Neural progenitor cell (in vitro differentiated cells): ENCODE results near the gene RCSD1. TPM values are rescaled to one million over a fixed set of nuclear protein-coding genes. Genes with fewer than 3 reads are reported as not detected.

Experiments used
- DNase-seq: peaks from one replicate; pipeline ENCODE4 v3.0.0-alpha.2; 2016; ENCODE audit warnings: low spot score
- H2AFZ ChIP-seq: fragments of 200-600 bp; sonication (generic); replicated peaks from 2 replicates; pipeline ENCODE4 v1.6.1; 2016; ENCODE audit warnings: antibody characterized with exemption
- H3F3A ChIP-seq: fragments of 200-600 bp; sonication (generic); 2 replicates; pipeline ENCODE4 v1.6.1; 2016; ENCODE audit warnings: antibody characterized with exemption, low read depth
- H3K27ac ChIP-seq: fragments of 200-600 bp; sonication (generic); 2 replicates; pipeline ENCODE4 v1.5.1; 2016; ENCODE audit warnings: mild to moderate bottlenecking
- H3K27me3 ChIP-seq: fragments of 200-600 bp; sonication (generic); 2 replicates; pipeline ENCODE4 v1.6.1; 2016; ENCODE audit warnings: mild to moderate bottlenecking, moderate library complexity
- H3K36me3 ChIP-seq: fragments of 200-600 bp; sonication (generic); 2 replicates; pipeline ENCODE4 v1.5.1; 2016
- H3K4me1 ChIP-seq: fragments of 200-600 bp; sonication (generic); 2 replicates; pipeline ENCODE4 v1.6.1; 2016; ENCODE audit warnings: mixed run types
- H3K4me2 ChIP-seq: fragments of 200-600 bp; sonication (generic); 2 replicates; pipeline ENCODE4 v1.6.1; 2016
- H3K4me3 ChIP-seq: fragments of 200-600 bp; sonication (generic); 2 replicates; pipeline ENCODE4 v1.5.1; 2016
- H3K79me2 ChIP-seq: fragments of 200-600 bp; sonication (generic); 2 replicates; pipeline ENCODE4 v1.6.1; 2016; ENCODE audit warnings: low read depth
- H3K9ac ChIP-seq: fragments of 200-600 bp; sonication (generic); 2 replicates; pipeline ENCODE4 v1.6.1; 2016
- H3K9me3 ChIP-seq: fragments of 200-600 bp; sonication (generic); 2 replicates; pipeline ENCODE4 v1.5.1; 2016; ENCODE audit warnings: low read depth
- H4K20me1 ChIP-seq: fragments of 200-600 bp; sonication (generic); 2 replicates; pipeline ENCODE4 v1.6.1; 2016; ENCODE audit warnings: low read depth
- H3K27ac Mint-ChIP-seq: 3 replicates; pipeline ENCODE4 v1.8.0; 2021; ENCODE audit warnings: mixed read lengths
- H3K27me3 Mint-ChIP-seq: 2 replicates; pipeline ENCODE4 v1.8.0; 2022; ENCODE audit warnings: low read depth, mild to moderate bottlenecking, inconsistent platforms, moderate library complexity, mixed read lengths; ENCODE audit not compliant: insufficient read depth
- H3K36me3 Mint-ChIP-seq: 3 replicates; pipeline ENCODE4 v1.8.0; 2021; ENCODE audit warnings: mixed read lengths
- H3K4me1 Mint-ChIP-seq: 3 replicates; pipeline ENCODE4 v1.8.0; 2021; ENCODE audit warnings: mixed read lengths
- H3K4me3 Mint-ChIP-seq: 3 replicates; pipeline ENCODE4 v1.8.0; 2021; ENCODE audit warnings: mild to moderate bottlenecking, moderate library complexity, mixed read lengths
- H3K9me3 Mint-ChIP-seq: 3 replicates; pipeline ENCODE4 v1.8.0; 2020; ENCODE audit warnings: mixed read lengths
- CTCF ChIP-seq: fragments of 200-600 bp; sonication (generic); IDR thresholded peaks from 2 replicates; pipeline ENCODE4 v1.5.1; 2017; ENCODE audit warnings: antibody characterized with exemption, mild to moderate bottlenecking
- EZH2 ChIP-seq: fragments of 200-600 bp; sonication (generic); IDR thresholded peaks from 2 replicates; pipeline ENCODE4 v1.6.1; 2017; ENCODE audit warnings: antibody characterized with exemption, mild to moderate bottlenecking, moderate library complexity
- EZH2phosphoT487 ChIP-seq: fragments of 200-600 bp; sonication (generic); IDR thresholded peaks from 2 replicates; pipeline ENCODE4 v1.6.1; 2017; ENCODE audit warnings: antibody characterized with exemption
- total RNA-seq: library from RNA; depleted of rRNA; stranded (reverse); fragments of >200 nt; gene quantifications from 2 replicates; pipeline ENCODE4 v1.2.3, GENCODE V29; 2015; ENCODE audit warnings: low replicate concordance

The RCSD1 gene
- total RNA-seq, 1 donor from 2014 or later: 0.06 TPM

- Mint-ChIP-seq H3K4me3 (no peak overlapping the region), H3K9me3 (peaks cover 5% of the 10 kb centered on the region), H3K4me1 (peaks cover 30% of the 10 kb centered on the region), H3K27me3 (peaks cover 2% of the 10 kb centered on the region), H3K36me3 (no peaks in the 10 kb centered on the region), H3K27ac (no peak overlapping the region)
- Histone ChIP-seq H3K9me3 (no peaks in the 10 kb centered on the region), H3K4me1 (peaks cover 12% of the 10 kb centered on the region), H2AFZ (no peak overlapping the region), H4K20me1 (no peaks in the 10 kb centered on the region), H3K9ac (no peak overlapping the region), H3K4me3 (no peak overlapping the region), H3K79me2 (no peaks in the 10 kb centered on the region), H3K36me3 (no peaks in the 10 kb centered on the region), H3K27me3 (no peaks in the 10 kb centered on the region), H3K27ac (no peak overlapping the region), H3K4me2 (no peak overlapping the region), H3F3A (no peaks in the 10 kb centered on the region)
- DNase-seq: no peak
- no peak for TF ChIP-seq EZH2phosphoT487
- TF ChIP-seq EZH2: no peak
- no peak for TF ChIP-seq CTCF
Measured at GRCh38 chr1:167621780-167622313, 8.2 kb upstream of the RCSD1 start.

GRCh38 chr1:167623951-167624350, 6.1 kb upstream of the RCSD1 start:
- DNase-seq: no peak
- TF ChIP-seq EZH2 (no peak), CTCF (no peak), EZH2phosphoT487 (no peak)
- Histone ChIP-seq H4K20me1 (no peaks in the 10 kb centered on the region), H3F3A (no peaks in the 10 kb centered on the region), H3K79me2 (no peaks in the 10 kb centered on the region), H3K27ac (no peak overlapping the region), H3K4me3 (no peak overlapping the region), H2AFZ (no peak overlapping the region), H3K4me2 (no peak overlapping the region), H3K36me3 (no peaks in the 10 kb centered on the region), H3K9ac (no peak overlapping the region), H3K4me1 (no peaks in the 10 kb centered on the region), H3K27me3 (peaks cover 17% of the 10 kb centered on the region), H3K9me3 (no peaks in the 10 kb centered on the region)
- Mint-ChIP-seq H3K27ac (no peak overlapping the region), H3K4me1 (peaks cover 11% of the 10 kb centered on the region), H3K9me3 (peaks cover 5% of the 10 kb centered on the region), H3K27me3 (peaks cover 5% of the 10 kb centered on the region), H3K4me3 (no peak overlapping the region), H3K36me3 (no peaks in the 10 kb centered on the region)

GRCh38 chr1:167625040-167625823, 4.8 kb upstream of the RCSD1 start:
- Histone ChIP-seq H3K4me1 (no peaks in the 10 kb centered on the region), H3K79me2 (no peaks in the 10 kb centered on the region), H3K9me3 (no peaks in the 10 kb centered on the region), H3K27me3 (peaks cover 30% of the 10 kb centered on the region), H3K9ac (no peak overlapping the region), H3F3A (peaks cover 5% of the 10 kb centered on the region), H3K4me2 (no peak overlapping the region), H2AFZ (no peak overlapping the region), H4K20me1 (no peaks in the 10 kb centered on the region), H3K4me3 (no peak overlapping the region), H3K27ac (no peak overlapping the region), H3K36me3 (no peaks in the 10 kb centered on the region)
- TF ChIP-seq CTCF: no peak
- Mint-ChIP-seq H3K27me3 (peaks cover 13% of the 10 kb centered on the region), H3K4me3 (no peak overlapping the region), H3K36me3 (no peaks in the 10 kb centered on the region), H3K4me1 (peaks cover 8% of the 10 kb centered on the region), H3K9me3 (peaks cover 5% of the 10 kb centered on the region), H3K27ac (no peak overlapping the region)
- DNase-seq: no peak
